NCI-H524 treated with DMSO at 0.1 percent for 48 hours (cell line): ENCODE data around the gene SLC9A9.

Source experiments
- DNase-seq: peaks from one replicate; lab custom pipeline; 2025; lab: John Stamatoyannopoulos, UW

The SLC9A9 gene

DNA sequence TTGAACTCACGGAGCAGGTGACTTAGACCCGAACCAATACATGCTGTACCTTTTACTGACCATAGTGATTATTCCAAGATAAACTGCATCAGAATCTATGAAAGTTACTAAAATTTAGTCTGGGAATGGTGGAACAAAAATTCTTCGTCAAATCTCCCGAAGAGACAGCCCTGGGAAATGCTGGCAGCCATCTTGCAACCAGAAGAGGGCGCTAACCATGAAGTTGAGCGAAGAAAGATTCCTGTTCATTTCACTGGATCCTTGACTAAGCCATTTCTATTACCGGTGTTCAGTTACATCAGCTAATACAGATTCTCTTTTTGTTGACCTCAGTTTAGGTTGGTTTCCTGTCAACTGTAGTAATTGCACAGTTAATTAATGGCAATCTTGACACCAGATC lies 199.6 kb downstream of the SLC9A9 start:
- DNase-seq: peak; percentile 26

GRCh38 chr3:143648218-143648617 lies 200.1 kb downstream of the SLC9A9 start:
- DNase-seq: no peak

- DNase-seq: no peak
Observed at GRCh38 chr3:143644370-143645089, 203.7 kb downstream of the SLC9A9 start.

GRCh38 chr3:143643905-143644304 lies 204.4 kb downstream of the SLC9A9 start:
- DNase-seq: no peak

DNA sequence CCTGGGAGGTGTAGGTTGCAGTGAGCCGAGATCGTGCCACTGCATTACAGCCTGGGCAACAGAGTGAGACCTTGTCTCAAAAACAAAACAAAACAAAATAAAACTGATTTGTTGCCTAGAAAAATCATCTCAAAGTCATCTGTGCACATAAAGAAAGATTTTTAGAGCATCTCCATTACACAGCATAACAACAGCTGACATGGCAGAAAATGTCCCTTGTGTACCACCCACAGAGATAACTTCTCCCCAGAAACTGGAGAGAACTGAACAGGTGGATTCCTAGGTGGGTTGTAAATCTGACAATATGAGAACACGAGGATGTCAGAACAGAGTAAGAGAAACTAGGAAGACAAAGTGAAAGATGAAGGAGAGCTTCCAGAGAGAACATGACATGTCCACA lies 207.5 kb downstream of the SLC9A9 start:
- DNase-seq: no peak

DNA sequence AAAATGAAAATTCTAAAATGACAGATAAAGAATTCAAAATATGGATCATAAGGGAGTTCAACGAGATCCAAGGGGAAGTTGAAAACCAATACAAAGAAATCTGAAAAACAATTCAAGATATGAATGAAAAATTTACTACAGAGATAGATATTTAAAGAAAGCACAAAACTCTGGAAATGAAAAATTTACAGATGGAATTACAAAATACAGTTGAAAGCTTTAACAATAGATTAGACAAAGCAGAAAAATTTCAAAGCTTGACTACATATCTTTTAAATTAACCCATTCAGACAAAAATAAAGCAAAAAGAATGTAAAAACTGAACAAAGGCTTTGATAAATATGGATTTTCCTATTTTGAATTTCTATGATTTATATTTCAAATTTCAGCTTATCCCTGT lies 211.1 kb downstream of the SLC9A9 start:
- DNase-seq: no peak

GRCh38 chr3:143634991-143635390 lies 213.3 kb downstream of the SLC9A9 start:
- no peak for DNase-seq

- no peak for DNase-seq
Observed at GRCh38 chr3:143634427-143634826, 213.8 kb downstream of the SLC9A9 start.

DNA sequence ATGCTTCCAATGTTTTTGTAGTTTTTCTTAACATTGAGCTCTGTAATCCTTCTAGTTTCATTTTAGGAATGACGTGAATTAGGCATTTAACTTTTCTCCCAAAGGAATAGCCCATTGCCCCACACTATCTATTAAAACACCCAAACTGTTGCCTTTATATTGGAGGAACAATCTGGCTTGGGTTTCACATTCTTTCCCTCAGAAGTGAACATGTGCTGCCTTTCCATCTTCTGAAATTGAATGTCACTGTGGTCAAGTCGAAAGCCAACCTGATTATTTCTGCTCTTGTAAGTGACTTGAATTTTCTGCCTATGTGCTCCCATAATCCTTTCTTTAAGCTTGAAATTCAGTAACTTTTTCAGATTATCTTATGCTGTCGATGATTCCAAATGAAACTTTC lies 214.5 kb downstream of the SLC9A9 start:
- no peak for DNase-seq

GRCh38 chr3:143629726-143630125 lies 218.5 kb downstream of the SLC9A9 start:
- no peak for DNase-seq

GRCh38 chr3:143628971-143629370 lies 219.3 kb downstream of the SLC9A9 start:
- no peak for DNase-seq

- DNase-seq: no peak
Observed at GRCh38 chr3:143627336-143627735, 220.9 kb downstream of the SLC9A9 start.

GRCh38 chr3:143619231-143619630 lies 229.0 kb downstream of the SLC9A9 start:
- DNase-seq: no peak

GRCh38 chr3:143617050-143617449 lies 231.2 kb downstream of the SLC9A9 start:
- no peak for DNase-seq

DNA sequence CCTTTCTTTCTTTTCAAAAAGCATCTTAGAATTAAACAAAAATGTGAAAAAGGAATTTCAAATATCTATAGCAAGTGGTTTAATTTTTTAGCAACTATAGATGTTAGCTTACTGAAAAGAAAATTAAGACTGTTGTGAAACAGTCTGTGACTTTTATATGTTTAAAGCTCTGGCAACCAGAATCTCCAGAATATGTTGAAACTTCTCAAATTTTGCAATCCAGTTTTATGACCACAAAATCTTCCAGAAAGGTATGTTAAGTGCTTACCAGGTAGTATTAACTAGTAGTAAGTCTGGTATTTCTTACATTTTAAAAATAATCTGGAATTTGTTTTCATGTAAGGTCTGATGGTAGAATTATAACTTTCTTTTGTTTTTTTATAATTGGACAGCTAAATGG lies 235.0 kb downstream of the SLC9A9 start:
- DNase-seq: no peak

DNA sequence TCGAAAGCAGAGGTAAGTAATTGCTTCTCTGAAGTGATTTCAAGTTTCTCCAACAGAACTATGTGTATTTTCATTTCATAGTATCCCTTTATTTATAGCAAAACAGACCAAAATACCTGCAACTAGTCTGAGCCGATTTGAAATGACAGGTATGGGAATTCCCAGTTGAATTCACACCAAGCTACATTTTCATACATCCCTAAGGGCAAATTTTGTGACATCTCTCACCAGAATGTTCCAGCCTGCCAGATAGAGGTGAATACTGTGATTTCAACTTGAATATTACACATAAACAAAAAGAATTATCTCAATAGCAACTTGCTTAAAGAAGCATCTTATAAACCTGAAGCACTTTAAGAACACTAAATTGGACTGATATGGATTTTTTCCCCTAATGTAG lies 235.7 kb downstream of the SLC9A9 start:
- DNase-seq: no peak

DNA sequence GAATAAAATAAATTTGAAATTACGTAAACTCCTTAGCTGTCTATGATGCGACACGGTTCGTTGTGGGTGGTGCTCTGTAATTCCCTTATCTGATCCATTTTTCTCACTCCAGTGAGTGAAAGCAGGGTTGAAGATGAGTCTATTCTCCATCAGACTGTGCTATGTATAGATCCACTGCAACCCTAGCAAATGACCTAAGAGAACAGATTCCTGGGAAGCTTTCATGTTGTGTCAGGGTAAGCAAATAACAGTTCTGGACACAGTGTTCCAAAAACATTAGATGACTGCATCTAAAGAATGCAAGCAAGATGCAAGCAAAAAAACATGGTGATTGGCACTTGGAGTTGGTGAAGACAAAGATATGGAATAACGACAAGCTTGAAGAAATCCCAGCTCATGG lies 239.3 kb downstream of the SLC9A9 start:
- no peak for DNase-seq

DNA sequence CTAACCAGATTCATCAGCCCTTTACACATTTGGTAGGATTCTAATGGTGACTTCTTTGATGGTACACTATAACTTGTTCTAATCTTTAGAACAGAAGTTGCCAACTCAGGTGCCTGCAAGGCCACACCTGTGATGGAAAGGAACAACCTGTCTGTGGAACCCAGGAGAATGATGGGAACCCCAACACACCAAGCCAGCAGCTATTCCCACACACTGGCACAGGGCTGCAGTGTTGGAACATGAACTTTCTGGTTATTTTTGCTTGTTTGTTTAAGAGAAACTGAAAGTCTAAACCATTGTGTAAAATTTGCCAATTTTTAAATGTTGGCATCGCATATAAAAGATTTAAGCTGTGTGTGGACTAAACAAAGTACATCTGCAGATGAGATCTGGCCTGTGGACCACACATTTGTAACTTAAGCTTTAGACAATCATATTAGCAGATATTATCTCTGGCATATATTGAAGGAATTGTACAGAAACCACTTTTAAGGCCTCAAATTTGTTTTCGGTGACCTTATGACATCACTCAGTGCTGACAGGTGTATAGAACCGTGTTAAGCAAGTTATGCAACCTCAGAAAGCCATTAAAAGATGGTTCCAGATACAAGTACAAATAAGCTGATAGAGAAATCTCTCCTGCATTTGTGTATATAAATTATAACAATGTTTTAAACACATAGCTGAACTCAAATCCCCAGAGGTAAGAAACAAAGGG lies 242.9 kb downstream of the SLC9A9 start:
- DNase-seq: no peak

DNA sequence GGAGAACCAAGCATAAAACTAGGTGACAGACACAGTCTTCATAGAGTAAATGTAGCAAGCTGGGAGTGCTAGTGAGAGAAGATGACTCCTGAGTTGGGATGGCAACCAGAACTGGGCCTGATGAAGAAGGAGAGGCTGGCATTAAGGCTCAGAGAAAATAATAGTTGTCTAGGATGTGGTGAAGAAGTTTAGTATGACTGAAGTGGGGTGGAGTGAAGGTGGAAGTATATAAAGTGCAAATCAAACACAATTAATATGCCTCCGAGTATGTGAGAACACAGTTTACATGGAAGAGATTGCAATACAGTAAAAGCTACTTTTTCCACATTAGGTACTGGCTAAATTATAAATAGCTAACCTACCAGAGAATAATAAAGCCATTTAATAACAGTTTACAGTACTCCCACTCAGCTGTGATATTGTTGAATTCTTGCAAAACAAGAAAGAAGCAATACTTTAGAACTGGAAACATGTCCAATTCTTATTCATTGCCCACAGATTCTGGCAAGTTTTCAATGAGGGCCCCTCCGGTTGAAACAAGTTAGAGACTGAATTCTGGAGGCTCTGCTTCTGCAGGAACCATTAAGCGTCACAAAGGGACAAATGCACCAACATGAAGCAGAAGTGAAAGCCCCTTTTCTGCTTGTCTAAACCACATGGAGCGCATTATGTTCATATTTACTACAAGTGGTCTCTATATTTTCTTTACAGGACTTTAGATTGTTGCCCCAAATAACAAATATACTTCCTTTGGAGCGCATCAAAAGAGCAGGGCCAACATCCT lies 243.7 kb downstream of the SLC9A9 start:
- no peak for DNase-seq

DNA sequence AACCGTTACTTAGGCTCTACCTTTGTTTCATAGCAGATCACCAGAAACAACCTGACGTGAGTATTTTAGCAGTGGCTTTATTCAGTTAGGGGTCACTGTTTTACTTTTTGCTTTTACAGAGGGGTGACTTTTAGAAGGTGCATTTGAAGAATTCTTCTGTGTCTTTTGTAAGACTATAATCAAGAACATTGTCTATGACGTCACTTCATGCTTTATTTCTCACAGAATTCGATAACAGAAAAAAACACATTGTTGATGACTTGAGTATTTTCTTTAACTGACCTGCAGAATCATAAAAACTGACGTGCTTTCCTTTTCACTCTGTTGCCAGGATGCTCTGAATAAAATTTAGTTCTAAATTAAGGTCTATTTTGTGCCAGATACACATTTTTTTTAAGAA lies 244.5 kb downstream of the SLC9A9 start:
- DNase-seq: no peak

DNA sequence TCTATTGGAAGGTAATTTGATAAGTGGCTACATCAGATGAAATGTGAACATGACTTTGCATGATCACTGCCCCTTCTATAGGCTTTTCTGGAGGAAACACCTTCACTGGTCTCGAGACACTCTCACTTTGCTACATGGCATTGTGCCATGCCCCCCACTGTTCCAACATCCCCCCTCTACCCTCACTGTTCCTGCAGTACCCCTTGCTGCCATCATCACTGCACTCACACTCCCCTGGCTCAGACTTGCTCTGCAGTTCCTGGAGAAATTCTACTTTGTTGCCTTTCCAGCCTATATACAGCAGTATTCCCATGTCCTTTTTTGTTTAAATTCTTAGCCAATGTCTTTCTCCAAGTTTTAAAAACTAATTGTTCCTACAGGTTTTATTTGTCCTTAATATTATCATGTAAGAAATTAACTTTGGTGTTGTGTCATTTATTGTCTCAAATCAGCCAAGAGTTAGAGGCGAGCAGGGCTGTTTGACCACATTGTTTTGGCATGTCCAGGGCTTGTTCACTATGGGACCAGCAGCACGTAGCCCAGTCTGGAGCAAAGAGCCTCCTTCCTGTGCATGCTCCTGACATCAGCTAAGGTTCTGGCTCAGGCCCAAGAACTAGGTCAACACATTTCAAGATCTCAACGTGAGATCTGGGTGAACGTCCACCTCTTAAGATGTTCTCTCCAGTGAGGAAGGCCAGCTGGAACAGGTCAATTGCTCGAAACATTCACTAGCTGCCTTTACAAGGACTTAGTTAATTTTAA lies 246.4 kb downstream of the SLC9A9 start:
- DNase-seq: no peak
